Activated CD4-positive, alpha-beta T cell treated with anti-CD3 and anti-CD28 coated beads, Interleukin-2, amount 10 ng/mL, durations not matched to agents 7 days and 5 days (primary cell): Measurements from ENCODE around the gene PLXNA1. TPM values are rescaled to one million over a fixed set of nuclear protein-coding genes. Genes with fewer than 3 reads are reported as not detected.

Source experiments
- CTCF ChIA-PET: fragments of 350-600 bp; sonication (Branson Sonifier 250); formaldehyde crosslinking; loops from one replicate; lab custom pipeline; 2021; ENCODE audit warnings: antibody characterized with exemption; lab: Charles Lee
- POLR2A ChIA-PET: fragments of 350-600 bp; sonication (Branson Sonifier 250); formaldehyde crosslinking; loops from one replicate; lab custom pipeline; 2021; ENCODE audit warnings: antibody characterized with exemption; lab: Charles Lee
- DNase-seq: peaks from one replicate; pipeline ENCODE4 v3.0.0-alpha.2; 2020
- H3K27ac Mint-ChIP-seq: one replicate; pipeline ENCODE4 v1.8.0; 2021; ENCODE audit warnings: mild to moderate bottlenecking, moderate library complexity, mixed read lengths
- H3K27me3 Mint-ChIP-seq: one replicate; pipeline ENCODE4 v1.8.0; 2021; ENCODE audit warnings: mixed read lengths
- H3K36me3 Mint-ChIP-seq: one replicate; pipeline ENCODE4 v1.8.0; 2021; ENCODE audit warnings: low read depth, mixed read lengths
- H3K4me1 Mint-ChIP-seq: one replicate; pipeline ENCODE4 v1.8.0; 2021; ENCODE audit warnings: mixed read lengths
- H3K4me3 Mint-ChIP-seq: one replicate; pipeline ENCODE4 v1.8.0; 2021; ENCODE audit warnings: mild to moderate bottlenecking, moderate library complexity, mixed read lengths
- H3K9me3 Mint-ChIP-seq: one replicate; pipeline ENCODE4 v1.8.0; 2021; ENCODE audit warnings: mixed read lengths
- total RNA-seq, 2 experiments: library from RNA; stranded (reverse); gene quantifications; one replicate each; pipeline ENCODE4 v1.2.3, GENCODE V29; 2021

The PLXNA1 gene
- total RNA-seq, 2 experiments from 2014 or later: 3.8 to 3.9 TPM

- no peak for DNase-seq
- ChIA-PET CTCF (no interaction called here), POLR2A (no interaction called here)
- Mint-ChIP-seq H3K27me3 (peaks cover 5% of the 10 kb centered on the region), H3K36me3 (no peaks in the 10 kb centered on the region), H3K4me1 (peaks cover 10% of the 10 kb centered on the region), H3K9me3 (no peaks in the 10 kb centered on the region), H3K4me3 (no peak overlapping the region), H3K27ac (peak overlapping the region; percentile 60)
These were observed 2.4 kb downstream of the PLXNA1 start for GRCh38 chr3:126985132-126985985.

GRCh38 chr3:126986001-126986400 lies 3.1 kb downstream of the PLXNA1 start:
- Mint-ChIP-seq H3K27me3 (peaks cover 5% of the 10 kb centered on the region), H3K36me3 (no peaks in the 10 kb centered on the region), H3K4me1 (peaks cover 10% of the 10 kb centered on the region), H3K27ac (no peak overlapping the region), H3K4me3 (no peak overlapping the region), H3K9me3 (no peaks in the 10 kb centered on the region)
- ChIA-PET CTCF (no interaction called here), POLR2A (no interaction called here)
- no peak for DNase-seq

- CTCF ChIA-PET: no interaction called here
- peaks cover 2% of the 10 kb centered on the region for H3K27me3 Mint-ChIP-seq
- no peaks in the 10 kb centered on the region for H3K36me3 Mint-ChIP-seq
- no peak overlapping the region for H3K27ac Mint-ChIP-seq
- DNase-seq: no peak
- no peak overlapping the region for H3K4me3 Mint-ChIP-seq
- no peaks in the 10 kb centered on the region for H3K9me3 Mint-ChIP-seq
- POLR2A ChIA-PET: no interaction called here
- peaks cover 3% of the 10 kb centered on the region for H3K4me1 Mint-ChIP-seq
These were observed 4.2 kb downstream of the PLXNA1 start for GRCh38 chr3:126987129-126987528.

- no peaks in the 10 kb centered on the region for H3K4me1 Mint-ChIP-seq
- no peak overlapping the region for H3K27ac Mint-ChIP-seq
- peaks cover 2% of the 10 kb centered on the region for H3K27me3 Mint-ChIP-seq
- DNase-seq: no peak
- ChIA-PET POLR2A (no interaction called here), CTCF (interaction anchor here (0.6 kb wide), 1 partner anchor 272 kb away, joined by 4 read pairs; no protein-coding TSS in a partner anchor)
- no peak overlapping the region for H3K4me3 Mint-ChIP-seq
- H3K36me3 Mint-ChIP-seq: no peaks in the 10 kb centered on the region
- no peaks in the 10 kb centered on the region for H3K9me3 Mint-ChIP-seq
These were observed 4.7 kb downstream of the PLXNA1 start for GRCh38 chr3:126987596-126987995.

GRCh38 chr3:126988451-126989021 lies 5.6 kb downstream of the PLXNA1 start:
- ChIA-PET CTCF (no interaction called here), POLR2A (no interaction called here)
- no peak overlapping the region for H3K27ac Mint-ChIP-seq
- H3K36me3 Mint-ChIP-seq: no peaks in the 10 kb centered on the region
- H3K9me3 Mint-ChIP-seq: no peaks in the 10 kb centered on the region
- no peaks in the 10 kb centered on the region for H3K4me1 Mint-ChIP-seq
- H3K27me3 Mint-ChIP-seq: peaks cover 2% of the 10 kb centered on the region
- no peak for DNase-seq
- H3K4me3 Mint-ChIP-seq: no peak overlapping the region

GRCh38 chr3:126989316-126990023 lies 6.6 kb downstream of the PLXNA1 start:
- Mint-ChIP-seq H3K4me3 (no peak overlapping the region), H3K9me3 (no peaks in the 10 kb centered on the region), H3K27me3 (no peaks in the 10 kb centered on the region), H3K27ac (no peak overlapping the region), H3K4me1 (no peaks in the 10 kb centered on the region), H3K36me3 (no peaks in the 10 kb centered on the region)
- no peak for DNase-seq
- CTCF ChIA-PET: no interaction called here
- POLR2A ChIA-PET: no interaction called here

GRCh38 chr3:126990024-126990700 lies 7.2 kb downstream of the PLXNA1 start:
- Mint-ChIP-seq H3K27ac (no peak overlapping the region), H3K36me3 (no peaks in the 10 kb centered on the region), H3K27me3 (no peaks in the 10 kb centered on the region), H3K4me1 (no peaks in the 10 kb centered on the region), H3K9me3 (no peaks in the 10 kb centered on the region), H3K4me3 (no peak overlapping the region)
- CTCF ChIA-PET: no interaction called here
- POLR2A ChIA-PET: no interaction called here
- DNase-seq: no peak

- Mint-ChIP-seq H3K27ac (peak overlapping the region; percentile 62), H3K4me1 (no peaks in the 10 kb centered on the region), H3K36me3 (no peaks in the 10 kb centered on the region), H3K4me3 (no peak overlapping the region), H3K9me3 (no peaks in the 10 kb centered on the region), H3K27me3 (no peaks in the 10 kb centered on the region)
- POLR2A ChIA-PET: no interaction called here
- CTCF ChIA-PET: no interaction called here
- DNase-seq: no peak
These were observed 8.0 kb downstream of the PLXNA1 start for GRCh38 chr3:126990890-126991289.

GRCh38 chr3:126991366-126992200 lies 8.7 kb downstream of the PLXNA1 start:
- no peak overlapping the region for H3K27ac Mint-ChIP-seq
- ChIA-PET POLR2A (no interaction called here), CTCF (no interaction called here)
- no peaks in the 10 kb centered on the region for H3K9me3 Mint-ChIP-seq
- H3K36me3 Mint-ChIP-seq: no peaks in the 10 kb centered on the region
- DNase-seq: no peak
- H3K27me3 Mint-ChIP-seq: no peaks in the 10 kb centered on the region
- H3K4me1 Mint-ChIP-seq: no peaks in the 10 kb centered on the region
- H3K4me3 Mint-ChIP-seq: no peak overlapping the region

- no peak for DNase-seq
- ChIA-PET POLR2A (no interaction called here), CTCF (no interaction called here)
- Mint-ChIP-seq H3K27ac (no peak overlapping the region), H3K9me3 (no peaks in the 10 kb centered on the region), H3K27me3 (no peaks in the 10 kb centered on the region), H3K4me1 (no peaks in the 10 kb centered on the region), H3K36me3 (no peaks in the 10 kb centered on the region), H3K4me3 (no peak overlapping the region)
These were observed 9.3 kb downstream of the PLXNA1 start for GRCh38 chr3:126992216-126992615.

- ChIA-PET CTCF (interaction anchor here (1.8 kb wide), 1 partner anchor 10 kb away, joined by 6 read pairs; the partner anchor contains the start of gene PLXNA1), POLR2A (no interaction called here)
- Mint-ChIP-seq H3K27ac (no peak overlapping the region), H3K36me3 (no peaks in the 10 kb centered on the region), H3K27me3 (no peaks in the 10 kb centered on the region), H3K9me3 (no peaks in the 10 kb centered on the region), H3K4me1 (no peaks in the 10 kb centered on the region), H3K4me3 (no peak overlapping the region)
- no peak for DNase-seq
These were observed 9.9 kb downstream of the PLXNA1 start for GRCh38 chr3:126992776-126993175.

GRCh38 chr3:126993436-126993835 lies 10.5 kb downstream of the PLXNA1 start:
- Mint-ChIP-seq H3K36me3 (no peaks in the 10 kb centered on the region), H3K27ac (no peak overlapping the region), H3K27me3 (no peaks in the 10 kb centered on the region), H3K4me3 (no peak overlapping the region), H3K9me3 (no peaks in the 10 kb centered on the region), H3K4me1 (no peaks in the 10 kb centered on the region)
- no peak for DNase-seq
- ChIA-PET POLR2A (no interaction called here), CTCF (interaction anchor here (1.8 kb wide), 1 partner anchor 11 kb away, joined by 6 read pairs; the partner anchor contains the start of gene PLXNA1)
